Measurements from ENCODE around the gene CSDE1.

CSDE1 gene

DNA sequence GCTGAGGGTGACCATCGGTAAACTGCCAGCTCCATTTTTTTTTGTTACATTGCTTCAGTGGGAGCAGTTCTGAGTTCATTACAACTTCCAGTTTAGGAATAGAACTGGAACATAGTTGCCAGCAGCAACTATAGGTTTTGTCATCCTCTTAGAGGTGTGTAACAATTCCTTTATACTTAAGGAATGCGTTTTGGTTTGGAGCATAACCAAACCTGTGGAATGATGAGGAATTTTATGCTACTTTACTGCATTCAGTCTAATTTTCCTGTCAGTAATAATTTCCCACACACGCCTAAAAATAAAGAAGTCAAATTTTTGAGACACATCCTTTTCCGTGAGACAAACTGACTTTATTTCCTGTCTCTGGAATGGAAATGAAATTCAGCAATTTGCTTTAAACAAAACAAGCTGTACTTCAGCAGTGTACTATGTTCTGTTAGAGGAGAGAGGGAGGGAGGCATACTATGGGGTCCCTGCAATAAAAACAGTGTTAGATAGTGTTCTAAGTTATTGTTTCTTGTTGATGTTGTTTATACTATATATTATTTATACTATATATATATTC, 57.7 kb downstream of the CSDE1 start:
- no peak for DNase-seq

DNA sequence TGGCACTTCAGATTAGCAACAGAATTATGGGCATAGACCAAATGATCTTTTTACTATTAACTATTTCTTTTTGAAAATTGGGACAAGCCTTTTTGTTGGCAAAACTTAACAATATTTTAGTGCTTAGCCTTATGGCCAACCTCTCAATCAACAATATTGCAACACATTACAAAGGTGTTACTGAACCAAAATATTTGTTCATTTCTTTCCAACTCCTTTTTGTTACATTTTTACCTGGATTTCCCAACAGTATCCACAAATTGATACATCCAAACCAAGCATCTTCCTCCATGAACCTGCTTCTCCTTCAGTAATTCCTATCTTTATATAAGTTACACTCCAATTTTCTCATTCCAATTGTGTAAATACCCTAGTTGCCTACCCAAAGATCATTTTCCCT, 61.0 kb downstream of the CSDE1 start:
- DNase-seq: no peak

DNA sequence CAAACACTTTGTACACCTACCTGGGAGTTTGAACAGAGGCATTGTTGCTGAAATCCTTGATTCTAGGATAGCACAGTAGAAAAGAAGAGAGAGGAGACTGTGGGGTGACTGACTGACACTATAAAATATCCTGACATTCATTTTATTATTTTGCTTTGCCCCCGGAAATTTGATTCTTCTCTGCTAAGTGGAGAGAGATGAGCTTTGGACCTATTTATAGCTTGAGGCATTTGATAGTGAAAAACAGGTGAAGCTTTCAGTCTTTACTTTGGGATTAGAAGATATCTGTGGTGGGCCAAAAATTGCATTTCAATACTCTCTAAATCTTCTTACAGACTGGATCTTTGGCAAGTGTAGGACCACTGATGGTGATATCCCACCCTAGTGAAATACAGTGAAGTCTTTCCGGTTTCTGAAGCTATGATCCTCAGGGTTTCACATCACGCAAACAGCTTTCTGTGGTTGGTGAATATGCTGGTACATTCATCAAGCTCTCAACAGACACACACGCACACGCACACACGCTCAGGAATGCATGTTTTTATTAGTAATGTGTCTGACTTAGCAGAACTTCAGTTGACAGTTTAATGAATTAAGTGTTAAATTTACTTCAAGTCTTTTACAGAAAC, 62.2 kb downstream of the CSDE1 start, which contains the start of gene AMPD1:
AMPD1 (minus strand) TSS at position 117 of the 629 bp plus-strand sequence; CDS start at position 42, 75 bp downstream.
- DNase-seq: no peak

DNA sequence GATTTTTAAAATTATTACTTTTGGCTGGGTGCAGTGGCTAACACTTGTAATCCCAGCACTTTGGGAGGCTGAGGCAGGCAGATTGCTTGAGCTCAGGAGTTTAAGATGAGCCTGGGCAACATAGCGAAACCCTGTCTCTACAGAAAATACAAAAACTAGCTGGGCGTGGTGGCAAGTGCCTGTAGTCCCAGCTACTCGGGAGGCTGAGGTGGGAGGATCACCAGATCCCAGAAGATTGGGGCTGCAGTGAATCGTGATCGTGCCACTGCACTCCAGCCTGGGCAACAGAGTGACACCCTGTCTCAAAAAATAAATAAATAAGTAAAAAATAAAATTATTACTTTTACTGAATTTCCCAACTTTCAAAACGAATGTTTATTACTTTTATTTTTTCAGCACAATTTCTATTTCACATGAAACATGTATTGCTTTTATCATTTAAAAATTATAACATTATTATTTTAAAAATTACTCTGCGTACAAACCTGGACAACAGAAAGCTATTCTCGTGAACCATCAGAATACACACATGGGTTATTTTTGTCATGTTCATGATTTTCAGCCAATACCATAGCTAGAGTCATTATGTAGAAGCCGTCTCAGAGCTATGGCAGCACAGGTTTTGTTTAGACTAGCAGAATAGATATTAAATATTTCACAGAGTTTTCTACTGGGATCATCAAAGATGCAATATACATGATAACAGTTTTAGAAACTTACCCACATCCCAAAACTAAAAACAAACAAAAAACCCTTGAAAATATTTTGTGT, 63.1 kb downstream of the CSDE1 start:
- DNase-seq: no peak

DNA sequence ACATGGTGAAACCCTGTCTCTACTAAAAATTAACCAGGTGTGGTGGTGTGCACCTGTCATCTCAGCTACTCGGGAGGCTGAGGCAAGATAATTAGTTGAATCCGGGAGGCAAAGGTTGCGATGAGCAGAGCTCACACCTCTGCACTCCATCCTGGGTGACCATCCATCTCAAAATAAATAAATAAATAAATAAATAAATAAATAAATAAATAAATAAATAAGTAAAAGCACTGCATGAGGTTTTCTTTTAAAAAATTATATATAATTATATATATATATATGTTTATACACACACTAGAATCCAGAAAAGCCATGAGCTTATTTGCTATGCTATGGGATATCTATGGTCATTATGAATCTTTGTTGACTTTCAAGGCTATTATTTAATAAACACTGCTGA, 64.8 kb downstream of the CSDE1 start:
- no peak for DNase-seq

DNA sequence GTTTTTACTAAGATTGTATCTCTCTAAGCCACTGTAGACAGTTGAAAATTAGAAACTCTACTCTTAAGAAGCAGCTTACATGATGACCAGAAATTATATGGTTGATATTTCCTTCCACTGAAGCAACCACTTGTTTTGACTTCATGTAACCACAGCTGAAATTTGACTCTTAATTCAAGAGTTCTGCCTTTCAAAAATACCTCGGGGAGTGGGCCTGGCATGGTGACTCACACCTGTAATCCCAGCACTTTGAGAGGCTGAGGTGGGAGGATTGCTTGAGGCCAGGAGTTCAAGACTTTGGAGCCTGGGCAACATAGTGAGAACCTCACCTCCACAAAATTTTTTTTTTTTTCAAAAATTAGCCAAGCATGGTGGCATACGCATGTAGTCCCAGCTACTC, 66.7 kb downstream of the CSDE1 start:
- DNase-seq: no peak

DNA sequence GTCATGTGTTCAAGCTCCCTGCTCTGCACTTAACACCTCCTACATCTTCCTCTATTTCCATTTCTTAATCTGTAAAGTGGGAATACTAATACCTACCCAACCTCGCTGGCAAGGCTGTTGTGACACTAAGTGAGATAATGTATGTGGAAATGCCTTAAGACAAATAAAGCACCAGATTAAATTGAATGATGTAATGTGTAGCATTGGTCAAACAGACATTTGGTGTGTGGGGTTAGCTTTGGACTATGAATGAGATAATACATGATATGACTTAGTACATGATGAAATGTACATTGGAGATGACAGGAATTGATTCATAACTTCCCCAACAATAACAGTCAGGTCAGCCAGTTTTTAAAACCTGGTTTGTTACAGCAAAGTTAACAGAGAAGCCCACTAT, 67.6 kb downstream of the CSDE1 start:
- no peak for DNase-seq

DNA sequence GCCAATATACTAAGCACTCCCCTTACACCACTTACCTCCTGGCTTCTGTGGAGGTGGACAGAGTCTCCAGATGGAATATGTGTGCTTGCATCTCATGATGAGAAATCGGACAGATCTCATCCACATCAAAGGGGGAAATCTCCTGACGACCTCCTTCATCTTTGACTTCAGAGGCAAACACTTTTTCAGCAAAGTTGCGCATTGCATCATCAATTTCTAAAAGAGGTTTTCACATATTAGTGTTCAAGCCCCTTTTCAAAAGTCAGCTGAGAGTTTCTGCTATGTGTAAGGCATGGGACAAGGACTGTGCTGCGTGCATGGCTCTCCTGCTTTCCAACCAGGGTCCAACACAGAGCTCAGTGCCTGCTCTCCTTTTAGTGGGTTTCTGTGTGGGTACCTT, 69.3 kb downstream of the CSDE1 start:
- no peak for DNase-seq

DNA sequence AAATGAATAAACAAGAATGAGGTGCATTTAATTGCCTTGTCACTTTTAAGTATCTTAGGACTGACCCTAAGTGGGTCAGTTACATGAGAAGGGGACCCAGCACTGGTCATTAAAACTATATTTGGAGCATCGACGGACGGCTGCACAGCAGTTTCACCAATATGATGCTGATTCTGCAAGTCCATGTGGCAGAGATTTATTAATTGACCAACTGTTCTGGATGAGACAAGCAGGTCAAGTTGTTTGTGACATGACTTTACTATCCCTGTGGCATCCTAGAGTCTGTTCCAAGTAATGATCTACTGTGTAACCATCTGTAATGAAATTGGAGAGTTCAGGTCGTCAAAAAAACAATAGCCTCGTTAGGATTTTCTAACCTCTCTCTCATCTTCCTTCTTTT, 71.9 kb downstream of the CSDE1 start:
- no peak for DNase-seq

DNA sequence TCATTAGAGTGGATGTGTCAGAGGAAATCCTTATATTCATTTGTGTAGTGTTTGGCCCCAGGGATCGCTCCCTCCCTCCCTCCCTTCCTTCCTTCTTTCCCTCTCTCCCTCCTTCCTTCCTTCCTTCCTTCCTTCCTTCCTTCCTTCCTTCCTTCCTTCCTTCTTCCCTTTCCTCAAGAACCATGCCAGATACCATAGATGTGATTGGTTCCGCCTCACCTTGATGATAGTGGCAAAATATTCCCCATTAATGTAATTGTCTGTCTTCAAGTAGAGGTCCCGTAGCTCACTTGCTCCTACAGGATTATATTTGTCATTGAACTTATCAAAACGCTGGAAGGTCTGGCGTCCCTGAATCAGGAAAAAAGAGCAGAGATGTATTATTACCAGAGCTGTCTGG, 80.1 kb downstream of the CSDE1 start:
- DNase-seq: no peak

DNA sequence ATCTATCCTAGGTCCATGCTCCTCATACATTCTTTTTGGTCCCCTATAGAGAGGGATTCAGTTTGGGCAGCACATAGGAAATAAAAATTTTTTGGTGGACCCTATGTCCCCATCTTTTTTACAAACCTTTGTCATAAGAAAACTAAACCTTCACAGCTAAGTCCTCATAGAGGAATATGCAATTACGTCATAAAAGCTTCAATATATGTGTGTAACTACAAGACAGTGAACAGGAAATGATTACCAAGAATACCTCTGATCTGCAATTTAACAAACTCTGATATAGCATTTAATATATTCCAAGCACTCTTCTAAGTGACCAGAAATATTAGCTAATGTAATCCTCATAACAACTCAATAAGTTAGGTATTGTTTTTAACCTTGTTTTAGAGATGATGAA, 81.7 kb downstream of the CSDE1 start:
- DNase-seq: no peak

DNA sequence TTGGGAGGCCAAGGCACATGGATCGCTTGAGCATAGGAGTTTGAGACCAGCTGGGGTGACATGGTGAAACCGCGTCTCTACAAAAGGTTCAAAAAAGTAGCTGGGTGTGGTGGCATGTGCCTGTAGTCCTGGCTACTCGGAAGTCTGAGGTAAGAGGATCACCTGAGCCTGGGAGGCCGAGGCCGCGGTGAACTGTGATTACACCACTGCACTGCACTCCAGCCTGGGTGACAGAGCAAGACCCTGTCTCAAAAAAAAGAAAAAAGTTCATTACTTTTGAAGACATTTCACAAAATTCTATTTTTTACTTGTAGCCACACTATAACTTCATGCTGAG, 85.9 kb downstream of the CSDE1 start:
- no peak for DNase-seq

DNA sequence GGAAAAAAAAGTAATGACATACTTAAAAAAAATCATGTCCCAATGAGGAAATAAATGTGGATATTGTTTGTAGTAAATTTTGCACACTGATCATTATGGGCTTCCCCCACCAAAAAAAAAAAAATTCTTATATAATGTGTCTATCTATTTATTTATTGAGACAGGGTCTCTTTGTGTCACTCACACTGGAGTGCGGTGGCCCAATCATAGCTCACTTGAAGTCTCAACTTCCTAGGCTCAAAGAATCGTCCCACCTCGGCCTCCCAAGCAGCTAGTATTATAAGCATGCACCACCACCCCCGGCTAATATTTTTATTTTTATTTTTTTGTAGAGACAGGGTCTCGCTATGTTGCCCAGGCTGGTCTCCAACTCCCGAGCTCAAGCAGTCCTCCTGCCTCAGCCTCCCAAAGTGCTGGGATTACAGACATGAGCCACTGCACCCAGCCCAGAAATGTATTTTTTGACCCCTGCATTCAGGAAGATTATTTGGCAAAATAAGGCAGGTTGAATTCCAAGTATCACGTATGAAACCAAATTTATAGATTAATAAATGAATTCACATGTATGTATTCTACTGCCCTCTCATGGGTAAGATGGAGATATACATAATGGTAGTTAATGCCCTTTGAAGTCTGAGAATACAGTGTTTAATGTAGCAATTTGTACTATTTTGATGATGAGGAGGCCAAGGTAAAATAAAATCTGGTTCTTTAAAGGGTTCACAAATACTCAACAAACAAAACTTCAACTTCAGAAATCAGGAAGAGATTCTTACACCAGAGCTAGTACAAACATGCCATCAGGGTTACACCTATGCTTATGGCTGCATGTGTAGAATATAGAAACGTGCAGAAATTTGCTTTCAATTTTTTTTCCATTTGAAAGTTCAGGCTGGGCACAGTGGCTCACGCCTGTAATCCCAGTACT, 86.5 kb downstream of the CSDE1 start:
- DNase-seq: no peak

DNA sequence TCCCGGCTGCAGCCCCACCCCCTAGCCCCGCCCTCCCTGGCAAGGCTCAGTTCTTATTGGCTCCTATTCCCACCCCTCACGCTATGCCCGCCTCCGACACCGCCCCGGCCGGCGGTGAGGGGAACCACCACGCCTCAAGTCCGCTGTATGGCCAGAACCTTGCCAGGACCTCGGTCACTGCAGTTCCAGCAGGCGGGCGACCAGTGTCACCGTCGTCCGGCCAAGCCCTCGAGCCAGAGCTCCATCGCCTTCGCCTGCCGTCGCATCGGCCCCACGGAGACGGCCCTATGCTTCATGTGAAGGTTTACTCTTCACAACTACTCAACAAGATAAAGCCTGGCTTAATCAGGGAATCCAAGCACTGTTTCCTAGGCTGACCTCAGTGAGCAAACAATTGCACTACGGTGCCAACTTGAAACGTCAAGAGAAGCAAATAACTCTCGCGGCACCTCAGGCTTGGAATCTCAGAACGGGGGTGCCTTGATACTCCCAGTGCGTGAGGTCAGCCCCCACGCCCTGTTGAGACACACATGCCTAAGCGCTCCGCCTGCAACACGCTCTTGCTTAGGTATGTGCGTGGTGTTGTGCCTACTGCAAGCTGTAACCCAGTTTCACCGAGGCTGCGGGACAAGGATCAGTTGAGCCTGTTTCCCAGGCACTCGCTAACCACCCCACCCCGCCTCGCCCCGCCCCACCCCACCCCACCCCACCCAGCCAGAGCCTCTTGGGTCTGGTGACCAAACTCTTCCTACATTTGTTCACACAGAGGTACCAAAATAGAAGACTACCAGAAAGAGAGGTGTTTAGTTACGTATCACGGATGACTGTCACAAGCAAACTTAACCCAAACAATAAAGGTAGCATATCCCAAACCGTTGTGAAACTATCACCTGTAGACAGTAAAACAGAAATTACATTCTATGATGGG, 87.4 kb downstream of the CSDE1 start:
- DNase-seq: peak; percentile 82

DNA sequence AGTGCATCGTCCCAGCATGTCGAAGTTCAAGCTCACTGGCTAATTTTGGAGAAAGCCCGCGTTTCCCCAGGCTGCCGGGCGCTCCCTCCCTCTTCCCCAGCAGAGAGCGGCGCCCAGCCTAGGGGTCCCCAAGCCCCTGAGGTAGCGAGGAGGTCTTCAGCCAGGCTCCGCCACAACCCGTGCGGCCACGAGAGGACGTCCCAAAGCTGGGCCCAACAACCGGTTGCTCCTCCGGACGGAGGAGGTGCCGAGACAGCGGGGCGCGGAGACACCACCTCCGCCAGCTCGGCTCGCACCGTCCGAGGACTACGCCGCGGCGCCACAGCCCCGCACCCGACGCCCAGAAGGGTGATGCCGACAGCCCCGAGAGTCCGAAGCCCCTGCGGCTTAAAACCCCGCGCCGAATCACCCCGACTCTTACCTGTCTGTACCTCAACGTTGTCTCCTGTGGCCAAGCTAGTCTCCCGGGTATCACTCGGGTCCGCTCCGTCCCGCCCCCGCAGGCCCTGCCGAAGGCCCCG, 88.2 kb downstream of the CSDE1 start, which contains the start of gene DENND2C:
DENND2C (minus strand) TSS at position 488 of the 521 bp plus-strand sequence. CDS start 44,065 bp downstream, outside the sequence.
- DNase-seq: no peak

DNA sequence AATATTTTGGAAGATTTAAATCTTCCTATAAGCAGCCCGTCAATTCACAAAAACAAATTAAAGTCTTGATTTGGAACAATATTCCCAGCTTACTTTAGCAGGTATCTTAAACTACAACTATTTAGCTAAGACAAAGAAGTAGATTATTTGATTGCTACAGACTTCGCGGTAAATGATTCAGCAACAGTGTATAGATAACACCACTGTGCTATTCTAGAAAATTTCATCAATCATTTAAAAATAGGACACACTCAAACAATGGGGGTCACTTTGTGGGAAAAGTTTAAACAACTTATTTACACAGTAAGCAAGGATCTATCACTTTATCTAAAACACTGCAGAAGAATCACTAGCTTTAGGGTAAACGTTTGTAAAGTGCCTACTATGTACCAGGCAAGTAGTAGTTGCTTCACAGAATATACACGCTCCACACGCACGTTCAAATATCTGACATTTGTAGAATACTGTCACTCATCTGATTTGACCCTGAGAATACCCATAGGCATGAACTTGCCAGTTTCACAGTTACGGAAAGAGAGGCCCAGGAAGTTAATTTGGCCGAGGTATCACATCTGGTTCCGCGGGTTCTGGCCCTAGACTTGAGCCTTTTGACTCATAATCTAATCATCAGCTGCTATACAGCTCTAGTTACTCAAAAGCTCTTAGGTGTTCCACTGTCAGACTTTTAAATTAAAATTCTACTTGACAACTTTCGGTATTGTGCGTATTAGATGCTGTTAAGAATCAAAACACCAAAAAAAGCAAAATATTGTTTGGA, 88.8 kb downstream of the CSDE1 start:
- DNase-seq: no peak

DNA sequence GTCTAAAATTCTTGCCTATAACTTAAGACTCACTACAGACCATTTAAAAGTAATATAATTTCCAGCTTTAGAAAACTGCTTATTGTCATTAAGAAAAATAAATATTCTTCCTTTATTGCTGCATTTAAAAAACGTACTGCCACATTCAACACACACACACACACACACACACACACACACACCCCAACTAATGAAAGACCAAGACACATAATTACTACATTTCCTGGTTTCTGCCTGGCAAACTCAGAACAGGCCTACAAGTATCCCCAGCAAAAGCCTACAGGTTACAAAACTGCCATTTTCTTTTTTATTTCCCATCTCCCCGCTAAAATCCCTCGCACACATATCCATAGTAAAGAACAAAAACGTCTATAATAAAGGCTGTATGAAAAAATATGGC, 89.4 kb downstream of the CSDE1 start:
- DNase-seq: no peak

DNA sequence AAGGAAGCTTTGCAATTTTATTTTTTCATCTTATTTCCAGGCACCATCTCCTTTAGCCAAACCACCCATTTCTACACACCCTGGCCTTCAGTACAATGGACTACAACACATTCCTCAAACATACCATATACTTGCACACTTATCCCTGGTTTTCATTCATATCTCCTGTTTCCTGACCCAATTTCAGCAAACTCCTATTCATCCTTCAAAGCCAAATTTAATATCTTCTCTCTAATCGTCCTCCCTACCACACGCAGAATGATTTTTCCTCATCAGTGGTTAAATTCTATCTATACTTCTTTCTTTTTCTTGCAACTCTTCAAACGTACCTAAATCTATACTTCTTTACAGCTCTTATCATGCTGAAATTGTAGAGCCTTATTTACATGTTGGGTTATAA, 90.8 kb downstream of the CSDE1 start:
- no peak for DNase-seq
